SU-DHL-6 (cell line): ENCODE measurements around the gene BMAL2.

ENCODE experiments used
- CTCF ChIP-seq: fragments of 200-600 bp; sonication (generic); IDR thresholded peaks from one replicate; pipeline ENCODE4 v1.5.1; 2017; ENCODE audit warnings: antibody characterized with exemption, mild to moderate bottlenecking, low read length, moderate library complexity; ENCODE audit not compliant: insufficient read depth, poor library complexity, severe bottlenecking
- EZH2phosphoT487 ChIP-seq: fragments of 200-600 bp; sonication (generic), shearing (Covaris generic); conservative IDR thresholded peaks from 2 replicates; pipeline ENCODE4 v1.6.1; 2018; ENCODE audit warnings: mild to moderate bottlenecking, antibody characterized with exemption, low read length, moderate library complexity, mixed read lengths

GRCh38 chr12:27303139-27304111, 29.2 kb upstream of the BMAL2 start:
- TF ChIP-seq CTCF (no peak), EZH2phosphoT487 (no peak)
